Astrocyte (in vitro differentiated cells and primary cell): ENCODE measurements around the gene HIRA. TPM values are rescaled to one million over a fixed set of nuclear protein-coding genes. Genes with fewer than 3 reads are reported as not detected.

Experiments
- DNase-seq: peaks from one replicate; pipeline ENCODE4 v3.0.0-alpha.2; 2010; ENCODE audit warnings: low read depth
- FAIRE-seq: peaks from 2 replicates; lab custom pipeline; 2011; peaks lifted over from hg19 to GRCh38; lab: Jason Lieb, UNC
- H2AFZ ChIP-seq: 2 replicates; pipeline ENCODE4 v1.6.0; 2012; ENCODE audit warnings: low read depth, low read length, inconsistent platforms
- H3K27ac ChIP-seq: 2 replicates; pipeline ENCODE4 v1.5.1; 2011; ENCODE audit warnings: low read depth, low read length, inconsistent platforms
- H3K27me3 ChIP-seq: 2 replicates; pipeline ENCODE4 v1.6.0; 2011; ENCODE audit warnings: low read length, inconsistent platforms; ENCODE audit not compliant: insufficient read depth
- H3K36me3 ChIP-seq: 2 replicates; pipeline ENCODE4 v1.5.1; 2011; ENCODE audit warnings: low read length, inconsistent platforms; ENCODE audit not compliant: insufficient read depth
- H3K4me1 ChIP-seq: 2 replicates; pipeline ENCODE4 v1.5.1; 2011; ENCODE audit warnings: low read length, inconsistent platforms; ENCODE audit not compliant: insufficient read depth
- H3K4me2 ChIP-seq: 2 replicates; pipeline ENCODE4 v1.6.0; 2012; ENCODE audit warnings: low read length, inconsistent platforms
- H3K4me3 ChIP-seq: 2 replicates; pipeline ENCODE4 v1.5.1; 2011; ENCODE audit warnings: low read depth, mild to moderate bottlenecking, low read length, inconsistent platforms; ENCODE audit not compliant: insufficient read depth
- H3K79me2 ChIP-seq: 2 replicates; pipeline ENCODE4 v1.6.0; 2012; ENCODE audit warnings: mild to moderate bottlenecking, low read length, inconsistent platforms; ENCODE audit not compliant: insufficient read depth
- H3K9ac ChIP-seq: 2 replicates; pipeline ENCODE4 v1.6.0; 2012; ENCODE audit warnings: mild to moderate bottlenecking, low read length, inconsistent platforms
- H3K9me3 ChIP-seq: 2 replicates; pipeline ENCODE4 v1.5.1; 2012; ENCODE audit warnings: low read depth, mild to moderate bottlenecking, low read length, inconsistent platforms; ENCODE audit not compliant: insufficient read depth
- H4K20me1 ChIP-seq: 2 replicates; pipeline ENCODE4 v1.6.0; 2012; ENCODE audit warnings: low read length, inconsistent platforms; ENCODE audit not compliant: insufficient read depth
- H3K27ac Mint-ChIP-seq: one replicate; pipeline ENCODE4 v1.8.0; 2021; ENCODE audit warnings: mild to moderate bottlenecking, mixed read lengths; ENCODE audit not compliant: unreplicated experiment
- H3K27me3 Mint-ChIP-seq: one replicate; pipeline ENCODE4 v1.8.0; 2021; ENCODE audit warnings: low read depth, mixed read lengths; ENCODE audit not compliant: unreplicated experiment
- H3K36me3 Mint-ChIP-seq: one replicate; pipeline ENCODE4 v1.8.0; 2021; ENCODE audit warnings: low read depth, mixed read lengths; ENCODE audit not compliant: unreplicated experiment
- H3K4me1 Mint-ChIP-seq: one replicate; pipeline ENCODE4 v1.8.0; 2021; ENCODE audit warnings: low read depth, mixed read lengths; ENCODE audit not compliant: unreplicated experiment
- H3K4me3 Mint-ChIP-seq: one replicate; pipeline ENCODE4 v1.8.0; 2021; ENCODE audit warnings: mild to moderate bottlenecking, moderate library complexity, mixed read lengths; ENCODE audit not compliant: unreplicated experiment
- H3K9me3 Mint-ChIP-seq: one replicate; pipeline ENCODE4 v1.8.0; 2021; ENCODE audit warnings: mild to moderate bottlenecking, mixed read lengths; ENCODE audit not compliant: unreplicated experiment
- CTCF ChIP-seq: IDR thresholded peaks from 2 replicates; pipeline ENCODE4 v1.5.1; 2011; ENCODE audit warnings: low read depth, mild to moderate bottlenecking, inconsistent platforms, low read length, moderate library complexity; ENCODE audit not compliant: insufficient read depth
- EZH2 ChIP-seq: IDR thresholded peaks from 2 replicates; pipeline ENCODE4 v1.6.1; 2012; ENCODE audit warnings: mild to moderate bottlenecking, low read length, inconsistent platforms; ENCODE audit not compliant: insufficient read depth
- total RNA-seq: library from RNA; stranded (reverse); gene quantifications from 2 replicates; pipeline ENCODE4 v1.2.1, GENCODE V29; 2021

Gene HIRA
- total RNA-seq, 1 donor from 2014 or later: 31.1 TPM

- Mint-ChIP-seq H3K27ac (no peak overlapping the region), H3K27me3 (no peaks in the 10 kb centered on the region), H3K4me3 (no peak overlapping the region), H3K4me1 (no peaks in the 10 kb centered on the region), H3K9me3 (peaks cover 2% of the 10 kb centered on the region), H3K36me3 (peaks cover 22% of the 10 kb centered on the region)
- Histone ChIP-seq H3K4me2 (no peak overlapping the region), H3K4me1 (no peaks in the 10 kb centered on the region), H3K9ac (no peak overlapping the region), H3K27me3 (no peaks in the 10 kb centered on the region), H3K9me3 (no peaks in the 10 kb centered on the region), H3K4me3 (no peak overlapping the region), H3K27ac (no peak overlapping the region), H2AFZ (no peak overlapping the region), H3K36me3 (peaks cover 29% of the 10 kb centered on the region), H3K79me2 (no peaks in the 10 kb centered on the region), H4K20me1 (peaks cover 35% of the 10 kb centered on the region)
- FAIRE-seq: no peak
- DNase-seq: no peak
- no peak for TF ChIP-seq CTCF
- TF ChIP-seq EZH2: no peak
Observed at GRCh38 chr22:19402642-19403191, 28.8 kb downstream of the HIRA start.

GRCh38 chr22:19401483-19401882 lies 30.1 kb downstream of the HIRA start:
- Mint-ChIP-seq H3K27me3 (no peaks in the 10 kb centered on the region), H3K36me3 (peaks cover 23% of the 10 kb centered on the region), H3K4me1 (no peaks in the 10 kb centered on the region), H3K27ac (no peak overlapping the region), H3K4me3 (no peak overlapping the region), H3K9me3 (peaks cover 2% of the 10 kb centered on the region)
- H3K9me3 ChIP-seq: no peaks in the 10 kb centered on the region
- no peak overlapping the region for H3K9ac ChIP-seq
- H3K36me3 ChIP-seq: peaks cover 17% of the 10 kb centered on the region
- no peak overlapping the region for H3K4me2 ChIP-seq
- FAIRE-seq: no peak
- no peaks in the 10 kb centered on the region for H3K79me2 ChIP-seq
- no peaks in the 10 kb centered on the region for H3K27me3 ChIP-seq
- H3K4me1 ChIP-seq: no peaks in the 10 kb centered on the region
- no peak overlapping the region for H2AFZ ChIP-seq
- no peak overlapping the region for H3K4me3 ChIP-seq
- no peak overlapping the region for H3K27ac ChIP-seq
- H4K20me1 ChIP-seq: peaks cover 32% of the 10 kb centered on the region
- DNase-seq: no peak
- TF ChIP-seq CTCF (no peak), EZH2 (no peak)

- Histone ChIP-seq H3K27ac (no peak overlapping the region), H3K4me1 (no peaks in the 10 kb centered on the region), H3K4me2 (no peak overlapping the region), H4K20me1 (peaks cover 29% of the 10 kb centered on the region), H2AFZ (no peak overlapping the region), H3K9ac (no peak overlapping the region), H3K79me2 (no peaks in the 10 kb centered on the region), H3K9me3 (no peaks in the 10 kb centered on the region), H3K27me3 (no peaks in the 10 kb centered on the region), H3K36me3 (peaks cover 14% of the 10 kb centered on the region), H3K4me3 (no peak overlapping the region)
- Mint-ChIP-seq H3K9me3 (peaks cover 2% of the 10 kb centered on the region), H3K4me1 (no peaks in the 10 kb centered on the region), H3K27me3 (no peaks in the 10 kb centered on the region), H3K27ac (no peak overlapping the region), H3K36me3 (peaks cover 19% of the 10 kb centered on the region), H3K4me3 (no peak overlapping the region)
- DNase-seq (no peak), FAIRE-seq (no peak)
- no peak for TF ChIP-seq EZH2
- TF ChIP-seq CTCF: no peak
Observed at GRCh38 chr22:19400881-19401280, 30.7 kb downstream of the HIRA start.
